SH-SY5Y (cell line): ENCODE results near the gene TMEM38B.

ENCODE experiments used
- GATA2 ChIP-seq: IDR thresholded peaks from 2 replicates; pipeline ENCODE4 v1.6.1; 2011; ENCODE audit warnings: mild to moderate bottlenecking, low read depth, low read length
- GATA3 ChIP-seq: IDR thresholded peaks from 2 replicates; pipeline ENCODE4 v1.6.1; 2011; ENCODE audit warnings: low read depth, mild to moderate bottlenecking, low read length, moderate library complexity

TMEM38B gene

GRCh38 chr9:105672711-105673234, 21.6 kb upstream of the TMEM38B start:
- TF ChIP-seq GATA3 (peak; percentile 40; the same call in 1 of the 2 replicates), GATA2 (peak; percentile 53; the same call in 1 of the 2 replicates)

DNA sequence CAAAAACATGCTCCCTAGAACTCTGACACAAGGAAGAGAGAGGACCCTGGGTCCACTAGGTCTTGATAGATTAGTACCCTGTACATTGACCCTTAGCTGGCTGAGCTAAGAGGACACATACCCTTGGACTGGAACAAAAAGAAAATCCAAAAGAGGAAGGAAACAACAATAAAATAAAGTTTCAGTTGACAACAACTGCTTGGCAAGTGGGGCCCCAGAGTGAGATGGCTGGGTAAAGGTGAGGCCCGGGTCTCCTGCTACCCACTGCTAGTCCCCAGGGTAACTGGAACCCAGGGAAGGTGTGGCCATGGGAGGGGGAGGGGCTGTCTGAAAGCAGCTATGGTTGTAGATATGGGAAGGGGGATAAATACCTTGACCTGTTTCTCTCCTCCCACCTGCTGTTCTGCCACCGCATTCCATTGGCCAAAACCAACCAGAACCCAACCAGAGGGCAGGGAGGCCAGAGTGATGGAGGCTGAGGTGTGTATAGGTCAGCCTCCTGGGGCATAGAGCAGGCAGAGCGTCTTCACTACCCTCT, 20.4 kb upstream of the TMEM38B start:
- TF ChIP-seq GATA2 (no peak), GATA3 (no peak)

DNA sequence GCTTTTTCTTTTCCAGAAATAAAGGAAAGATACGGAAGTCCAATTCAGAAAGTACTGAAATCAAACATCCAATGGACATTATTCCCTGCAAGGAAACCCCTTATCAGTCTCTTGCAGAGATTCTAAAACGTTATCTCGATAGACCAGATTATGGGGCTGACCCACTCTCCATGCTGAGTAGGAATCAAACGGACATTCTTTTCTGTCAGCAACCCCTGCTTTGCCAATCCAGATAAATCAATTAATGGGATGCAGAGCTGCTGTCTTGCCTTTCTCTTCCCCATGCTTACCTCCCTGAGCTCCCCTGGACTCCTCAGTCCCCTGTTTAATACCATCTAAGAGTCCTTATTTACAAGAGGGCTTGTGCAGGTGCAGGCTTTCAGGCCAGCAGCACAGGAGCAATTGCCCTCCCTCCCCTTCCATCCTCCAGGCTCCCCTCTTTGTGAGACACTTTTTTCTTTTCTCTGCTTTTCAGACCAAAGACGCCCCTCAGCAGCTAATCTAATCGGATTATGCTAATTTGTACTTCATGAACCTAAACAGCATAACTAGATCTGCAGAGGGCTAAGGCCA, 17.9 kb upstream of the TMEM38B start:
- no peak for TF ChIP-seq GATA3
- TF ChIP-seq GATA2 = no peak

DNA sequence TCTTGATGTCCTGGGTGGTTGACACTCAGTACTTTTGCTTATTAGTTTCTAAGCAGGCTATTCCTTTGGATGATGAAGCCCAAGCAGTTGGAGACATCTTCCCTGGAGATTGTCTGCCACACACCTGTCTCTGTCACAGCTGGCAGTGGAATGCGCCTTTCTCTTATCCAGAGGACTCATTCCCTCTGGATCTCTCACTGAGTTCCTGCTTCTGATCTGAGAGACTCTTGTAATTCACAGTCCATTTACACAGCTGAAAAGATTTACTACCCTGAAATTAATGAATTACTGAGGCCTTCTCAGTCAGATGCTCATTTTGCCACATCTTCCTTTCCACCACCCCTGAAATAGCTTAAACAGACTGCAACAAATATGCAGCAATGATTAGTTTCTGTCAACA, 16.2 kb upstream of the TMEM38B start:
- TF ChIP-seq GATA2 (no peak), GATA3 (no peak)

DNA sequence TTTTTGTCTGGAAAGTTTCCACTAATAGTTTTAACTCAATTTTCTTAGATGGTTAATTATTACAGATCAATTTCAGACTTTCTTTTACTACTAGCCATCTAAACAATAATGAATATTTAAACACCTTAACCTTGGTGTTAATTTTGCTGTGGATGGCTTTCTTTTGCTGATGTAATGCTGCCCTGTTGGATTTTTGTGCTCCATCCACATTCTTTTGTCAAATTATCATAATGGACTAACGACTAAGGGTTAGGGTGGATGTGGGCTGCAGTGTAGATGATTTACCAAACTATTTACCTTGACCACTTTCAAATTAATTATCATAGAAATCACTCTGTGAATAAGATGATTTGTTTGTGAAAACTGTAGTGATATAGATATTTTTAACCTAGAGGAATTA, 15.6 kb upstream of the TMEM38B start:
- no peak for TF ChIP-seq GATA2
- TF ChIP-seq GATA3 = no peak

DNA sequence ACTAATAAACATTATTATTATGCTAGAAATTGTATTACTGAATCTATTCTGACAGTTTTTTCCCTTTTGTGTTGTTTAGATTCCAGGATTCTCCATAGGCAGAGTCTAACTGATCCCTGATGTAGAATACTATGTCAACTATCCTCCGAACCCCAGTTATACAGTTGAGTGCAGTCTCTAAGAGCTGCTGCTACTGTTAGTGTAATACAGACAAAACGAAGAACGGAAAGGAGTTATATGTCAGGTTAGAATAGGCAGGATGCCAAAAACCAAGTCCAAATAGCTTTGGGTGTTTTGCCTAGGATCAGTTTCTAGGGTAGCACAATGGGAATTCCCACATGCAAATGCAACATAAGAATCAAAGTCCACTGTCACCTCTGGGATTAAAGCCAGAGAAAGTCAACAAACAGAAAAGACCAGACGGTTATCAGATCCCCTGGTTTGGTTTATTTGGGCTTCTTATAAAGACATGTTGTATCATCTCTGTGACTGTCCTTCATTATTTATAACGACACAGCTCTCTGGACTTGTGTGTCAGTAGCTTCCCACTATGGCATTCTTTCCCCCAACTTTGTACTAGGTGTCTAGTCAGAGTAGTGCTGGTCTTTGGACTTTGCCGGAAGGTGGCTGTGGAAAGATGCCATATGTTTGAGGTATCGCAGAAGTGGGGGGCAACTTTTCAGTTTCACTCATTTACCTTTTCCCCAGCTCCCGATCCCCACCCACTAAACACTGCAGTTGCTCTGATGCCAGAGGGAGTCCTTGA, 14.9 kb upstream of the TMEM38B start:
- TF ChIP-seq GATA3 (no peak), GATA2 (no peak)

GRCh38 chr9:105681313-105681712, 13.0 kb upstream of the TMEM38B start:
- no peak for TF ChIP-seq GATA3
- TF ChIP-seq GATA2 = no peak

DNA sequence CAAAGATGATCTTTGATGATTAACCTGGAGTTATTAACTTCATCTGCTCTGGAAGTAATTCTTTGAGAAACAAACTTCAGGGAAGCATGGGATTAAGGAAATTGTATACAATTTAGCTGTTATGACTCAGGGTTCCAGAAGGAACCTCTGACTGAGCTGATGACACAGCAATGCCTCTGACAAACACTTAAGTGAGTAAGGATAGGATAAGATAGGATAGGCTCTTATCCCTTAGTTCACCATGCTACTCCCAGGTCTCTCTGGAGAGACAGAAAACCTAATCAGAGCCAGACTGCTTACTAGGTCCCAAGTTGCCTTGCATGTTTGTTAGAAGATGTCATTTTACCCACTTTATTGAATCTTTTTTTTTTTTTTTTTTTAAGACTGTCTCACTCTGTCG, 12.6 kb upstream of the TMEM38B start:
- no peak for TF ChIP-seq GATA3
- TF ChIP-seq GATA2 = no peak

- TF ChIP-seq GATA2 = no peak
- TF ChIP-seq GATA3 = no peak
These were observed 10.6 kb upstream of the TMEM38B start for GRCh38 chr9:105683688-105684275.

DNA sequence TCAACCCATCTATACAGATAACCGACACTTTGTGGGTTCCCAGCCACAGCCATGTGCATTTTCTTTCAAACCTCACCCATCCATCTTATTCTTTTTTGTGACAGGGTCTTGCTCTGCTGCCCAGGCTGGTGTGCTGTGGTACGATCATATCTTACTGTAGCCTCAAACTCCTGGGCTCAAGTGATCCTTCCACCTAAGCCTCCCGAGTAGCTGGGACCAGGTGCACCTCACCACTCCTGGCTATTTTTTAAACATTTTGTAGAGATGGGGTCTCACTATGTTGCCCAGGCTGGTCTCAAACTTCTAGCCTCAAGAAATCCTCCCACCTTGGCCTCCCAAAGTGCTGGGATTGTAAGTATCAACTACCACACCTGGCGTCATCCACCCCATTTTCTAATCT, 7.4 kb upstream of the TMEM38B start:
- TF ChIP-seq GATA2 = no peak
- no peak for TF ChIP-seq GATA3

DNA sequence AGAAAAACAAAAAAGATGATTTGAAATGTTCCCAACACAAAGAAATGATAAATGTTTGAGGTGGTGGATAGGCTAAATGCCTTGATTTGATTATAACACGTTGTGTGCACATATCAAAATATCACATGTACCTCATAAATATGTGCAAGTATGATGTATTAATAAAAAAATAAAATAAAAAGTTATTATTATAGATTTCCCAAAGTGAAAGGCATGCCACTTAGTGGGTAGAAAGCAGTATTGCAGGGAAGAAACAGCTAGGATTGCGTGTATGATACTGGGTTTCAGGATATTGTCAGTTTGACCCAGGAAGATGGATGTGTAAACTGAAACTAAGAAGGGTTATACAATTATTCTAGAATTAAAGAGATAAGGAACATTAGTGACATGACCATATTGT, 3.6 kb upstream of the TMEM38B start:
- TF ChIP-seq GATA3 (no peak), GATA2 (no peak)

- no peak for TF ChIP-seq GATA2
- TF ChIP-seq GATA3 = no peak
These were observed 729 bp upstream of the TMEM38B start for GRCh38 chr9:105693435-105694189.

- no peak for TF ChIP-seq GATA2
- TF ChIP-seq GATA3 = no peak
These were observed 674 bp downstream of the TMEM38B start for GRCh38 chr9:105694848-105695581.
